Islet precursor cell (in vitro differentiated cells): ENCODE data around the gene NOS3.
"Not testable (repeated sequence)": the region's sequence is repeated elsewhere in the genome, so short reads cannot be mapped to it uniquely, and the experiment has no call there.

Experiments used
- DNase-seq: peaks from one replicate; pipeline ENCODE4 v3.0.0-alpha.2; 2018

Gene NOS3

DNA sequence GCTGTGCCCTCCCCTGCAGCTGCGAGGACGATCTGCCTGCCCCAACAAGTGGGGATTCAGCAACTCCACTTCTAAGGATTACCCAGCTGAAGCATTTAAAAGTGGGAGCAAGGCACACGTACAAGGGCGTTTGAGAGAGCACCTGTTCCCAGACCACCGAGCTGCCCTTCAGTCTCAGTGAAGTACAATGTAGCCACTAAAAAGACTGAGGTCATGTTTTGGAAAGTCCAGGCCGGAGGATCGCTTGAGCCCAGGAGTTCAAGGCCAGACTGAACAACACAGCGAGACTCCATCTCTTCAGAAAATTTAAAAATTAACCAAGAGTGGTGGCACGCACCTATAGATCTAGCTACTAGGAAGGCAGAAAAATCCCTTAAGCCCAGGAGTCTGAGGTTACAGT lies 14.7 kb downstream of the NOS3 start:
- no peak for DNase-seq

DNA sequence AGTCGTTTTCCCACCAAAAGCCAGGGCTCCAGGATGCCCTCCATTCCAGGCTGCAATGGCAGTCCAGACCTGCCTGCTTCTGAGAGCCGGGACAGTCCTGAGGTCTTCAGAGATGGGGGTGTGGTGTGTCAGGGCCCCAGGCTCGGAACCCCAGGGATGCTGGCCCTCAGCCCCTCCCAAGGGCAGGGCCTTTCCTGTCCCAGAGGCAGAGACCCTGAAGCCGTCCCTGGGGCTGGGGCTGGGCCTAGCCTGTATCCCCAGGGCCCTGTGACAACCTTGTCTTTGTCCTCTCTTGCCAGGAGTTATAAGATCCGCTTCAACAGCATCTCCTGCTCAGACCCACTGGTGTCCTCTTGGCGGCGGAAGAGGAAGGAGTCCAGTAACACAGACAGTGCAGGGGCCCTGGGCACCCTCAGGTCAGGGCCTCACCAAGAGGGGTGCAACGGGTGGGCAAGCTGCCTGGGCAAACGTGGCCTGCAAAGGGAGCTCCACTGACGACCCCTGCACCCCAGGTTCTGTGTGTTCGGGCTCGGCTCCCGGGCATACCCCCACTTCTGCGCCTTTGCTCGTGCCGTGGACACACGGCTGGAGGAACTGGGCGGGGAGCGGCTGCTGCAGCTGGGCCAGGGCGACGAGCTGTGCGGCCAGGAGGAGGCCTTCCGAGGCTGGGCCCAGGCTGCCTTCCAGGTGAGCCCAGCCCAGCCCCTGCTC lies 15.9 kb downstream of the NOS3 start:
- peak; percentile 51 for DNase-seq

DNA sequence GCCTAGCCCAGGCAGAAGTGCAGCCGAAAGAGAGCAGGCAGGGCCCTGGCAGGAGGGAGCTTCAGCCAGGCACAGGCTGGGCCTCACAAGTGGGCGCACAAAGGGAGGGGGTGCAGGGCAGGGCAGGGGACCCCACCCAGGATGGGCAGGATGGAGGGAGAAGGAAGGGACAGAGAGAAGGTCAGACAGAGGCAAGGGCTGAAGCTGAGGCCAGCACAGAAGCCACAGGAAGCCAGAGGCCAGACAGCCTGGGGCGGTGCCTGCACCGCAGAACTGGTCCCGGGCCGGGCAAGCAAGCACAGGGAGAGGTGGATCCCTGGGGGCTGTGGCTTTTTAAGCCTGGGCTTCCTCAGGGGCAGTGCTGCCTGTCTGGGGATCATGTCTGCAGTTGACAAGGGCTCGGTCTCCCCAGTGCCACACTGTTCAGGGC lies 16.7 kb downstream of the NOS3 start:
- peak; percentile 84 for DNase-seq

DNA sequence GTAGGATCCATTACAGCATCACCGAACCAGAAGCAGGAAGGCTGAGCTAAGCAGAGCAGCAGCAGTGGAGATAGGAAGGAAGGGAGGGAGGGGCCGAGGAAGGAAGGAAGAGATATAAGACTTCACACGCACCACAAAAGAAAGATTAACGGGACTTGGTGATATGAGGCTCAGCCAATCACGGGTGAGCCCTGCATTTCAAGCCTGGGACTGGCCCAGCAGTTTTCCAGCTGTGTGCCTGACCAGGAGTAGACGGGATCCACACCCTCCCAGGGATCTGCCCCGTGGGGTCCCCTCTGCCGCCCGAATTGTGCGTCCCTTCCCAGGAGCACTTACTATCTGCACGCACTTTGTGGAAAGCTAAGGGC lies 17.3 kb downstream of the NOS3 start:
- DNase-seq: peak; percentile 54

DNA sequence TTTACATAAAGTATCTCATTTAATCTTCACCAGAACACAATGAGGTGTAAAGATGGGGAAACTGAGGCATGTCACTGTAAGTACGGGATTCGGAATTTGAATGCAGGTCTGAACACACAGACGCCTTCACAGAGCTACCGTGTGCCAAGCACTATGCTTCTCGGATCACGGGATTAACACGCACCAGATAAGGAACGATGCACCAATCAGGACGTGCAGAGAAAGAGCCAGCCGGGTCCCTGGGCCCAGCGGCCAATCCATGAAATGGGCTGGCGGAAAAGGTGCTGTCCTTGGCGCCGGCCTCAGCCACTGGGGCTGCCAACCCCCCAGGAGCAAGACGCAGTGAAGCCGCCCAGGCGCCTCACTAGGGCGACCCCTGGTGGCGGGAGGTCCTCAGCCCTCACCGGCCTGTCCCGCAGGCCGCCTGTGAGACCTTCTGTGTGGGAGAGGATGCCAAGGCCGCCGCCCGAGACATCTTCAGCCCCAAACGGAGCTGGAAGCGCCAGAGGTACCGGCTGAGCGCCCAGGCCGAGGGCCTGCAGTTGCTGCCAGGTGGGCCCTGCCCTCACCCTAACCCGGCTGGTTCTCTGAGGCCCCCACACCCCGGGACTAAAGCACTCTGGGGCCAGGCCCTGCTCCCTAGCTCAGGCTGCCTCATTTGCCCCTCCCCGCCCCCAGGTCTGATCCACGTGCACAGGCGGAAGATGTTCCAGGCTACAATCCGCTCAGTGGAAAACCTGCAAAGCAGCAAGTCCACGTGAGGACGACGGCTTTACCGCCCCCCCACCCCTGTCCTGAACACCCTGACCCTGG lies 17.9 kb downstream of the NOS3 start:
- peak; percentile 87 for DNase-seq

DNA sequence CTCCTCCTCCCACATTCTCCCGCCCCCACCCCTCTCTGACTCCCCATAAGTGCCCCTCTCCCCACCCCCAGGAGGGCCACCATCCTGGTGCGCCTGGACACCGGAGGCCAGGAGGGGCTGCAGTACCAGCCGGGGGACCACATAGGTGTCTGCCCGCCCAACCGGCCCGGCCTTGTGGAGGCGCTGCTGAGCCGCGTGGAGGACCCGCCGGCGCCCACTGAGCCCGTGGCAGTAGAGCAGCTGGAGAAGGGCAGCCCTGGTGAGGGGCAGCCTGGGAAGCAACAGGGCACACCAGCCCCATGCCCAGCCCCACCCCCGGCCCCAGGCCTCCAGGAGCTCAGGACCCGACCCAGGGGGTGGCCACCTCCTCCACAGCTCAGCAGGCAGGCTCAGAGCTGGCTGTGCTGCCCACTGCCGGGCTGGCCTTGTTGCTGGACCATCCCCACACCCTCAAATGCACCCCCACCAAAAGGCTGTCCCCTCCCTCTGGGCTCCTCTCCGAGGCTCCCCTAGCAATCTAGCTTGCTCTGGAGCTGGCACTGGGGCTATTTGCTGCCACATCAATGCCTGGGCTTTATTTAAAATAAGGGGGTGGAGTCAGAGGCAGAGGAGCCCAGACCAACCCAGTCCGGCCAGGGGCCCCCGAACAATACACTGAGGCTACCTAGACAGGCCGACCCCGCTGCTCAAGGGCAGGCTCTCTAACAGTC lies 18.7 kb downstream of the NOS3 start:
- no peak for DNase-seq

DNA sequence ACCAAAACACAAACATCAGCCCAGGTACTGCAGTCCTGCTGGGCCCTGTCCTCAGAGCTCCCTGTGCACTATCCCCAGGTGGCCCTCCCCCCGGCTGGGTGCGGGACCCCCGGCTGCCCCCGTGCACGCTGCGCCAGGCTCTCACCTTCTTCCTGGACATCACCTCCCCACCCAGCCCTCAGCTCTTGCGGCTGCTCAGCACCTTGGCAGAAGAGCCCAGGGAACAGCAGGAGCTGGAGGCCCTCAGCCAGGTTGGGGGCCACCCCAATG lies 19.2 kb downstream of the NOS3 start:
- no peak for DNase-seq

DNA sequence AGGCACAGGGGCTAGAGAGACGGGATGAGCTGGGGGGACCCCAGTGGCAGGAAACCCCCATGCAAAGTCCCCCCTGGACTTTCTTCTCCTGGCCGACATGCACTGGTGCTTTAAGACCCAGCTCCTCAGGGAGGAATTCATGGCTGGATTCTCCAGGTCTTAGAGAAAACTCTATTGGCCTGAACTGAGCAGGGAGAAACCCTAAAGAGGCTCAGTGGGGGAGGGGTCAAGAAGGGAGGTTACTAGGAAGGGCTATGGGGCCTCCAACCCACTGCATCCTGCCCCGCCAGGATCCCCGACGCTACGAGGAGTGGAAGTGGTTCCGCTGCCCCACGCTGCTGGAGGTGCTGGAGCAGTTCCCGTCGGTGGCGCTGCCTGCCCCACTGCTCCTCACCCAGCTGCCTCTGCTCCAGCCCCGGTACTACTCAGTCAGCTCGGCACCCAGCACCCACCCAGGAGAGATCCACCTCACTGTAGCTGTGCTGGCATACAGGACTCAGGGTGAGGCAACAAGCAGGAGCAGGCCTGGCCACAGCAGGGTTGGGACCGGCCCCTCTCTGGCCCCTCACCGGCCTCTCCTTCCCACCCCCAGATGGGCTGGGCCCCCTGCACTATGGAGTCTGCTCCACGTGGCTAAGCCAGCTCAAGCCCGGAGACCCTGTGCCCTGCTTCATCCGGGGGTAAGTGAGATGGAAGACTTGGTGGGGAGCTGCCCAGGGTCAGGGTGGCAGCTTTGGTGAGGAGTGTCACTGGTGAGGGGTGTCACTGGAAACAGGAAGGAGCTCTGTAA lies 19.7 kb downstream of the NOS3 start:
- DNase-seq: peak; percentile 73

DNA sequence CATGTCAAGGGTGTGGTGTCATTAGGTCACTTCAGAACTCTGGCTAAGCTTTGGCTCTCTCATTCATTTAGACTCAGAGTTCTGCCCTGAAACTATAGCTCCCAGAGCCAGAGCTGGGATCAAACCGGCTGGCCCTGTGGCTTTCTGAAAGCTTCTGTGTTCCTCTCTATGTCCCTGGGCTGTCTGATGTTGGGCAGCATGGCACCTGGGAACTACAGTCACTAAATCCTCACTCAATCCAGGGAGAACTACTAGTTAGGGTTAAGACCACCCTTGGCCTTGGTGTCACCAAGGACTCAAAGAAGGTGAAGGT lies 20.2 kb downstream of the NOS3 start:
- DNase-seq: no peak

DNA sequence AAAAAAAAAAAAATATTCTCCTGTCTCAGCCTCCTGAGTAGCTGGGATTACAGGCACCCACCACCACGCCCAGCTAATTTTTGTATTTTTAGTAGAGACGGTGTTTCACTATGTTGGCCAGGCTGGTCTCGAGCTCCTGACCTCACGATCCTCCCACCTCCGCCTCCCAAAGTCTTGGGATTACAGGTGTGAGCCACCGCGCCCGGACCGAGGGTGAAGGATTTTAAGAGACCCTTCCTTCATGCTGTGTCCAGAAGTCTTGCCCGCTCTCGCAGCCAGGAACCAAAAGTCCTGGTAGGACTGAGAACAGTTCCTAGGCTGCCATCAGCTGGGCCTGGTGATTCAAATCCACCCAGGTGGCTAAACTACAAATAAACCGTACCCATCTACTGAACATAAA lies 20.8 kb downstream of the NOS3 start:
- not testable (repeated sequence) for DNase-seq

DNA sequence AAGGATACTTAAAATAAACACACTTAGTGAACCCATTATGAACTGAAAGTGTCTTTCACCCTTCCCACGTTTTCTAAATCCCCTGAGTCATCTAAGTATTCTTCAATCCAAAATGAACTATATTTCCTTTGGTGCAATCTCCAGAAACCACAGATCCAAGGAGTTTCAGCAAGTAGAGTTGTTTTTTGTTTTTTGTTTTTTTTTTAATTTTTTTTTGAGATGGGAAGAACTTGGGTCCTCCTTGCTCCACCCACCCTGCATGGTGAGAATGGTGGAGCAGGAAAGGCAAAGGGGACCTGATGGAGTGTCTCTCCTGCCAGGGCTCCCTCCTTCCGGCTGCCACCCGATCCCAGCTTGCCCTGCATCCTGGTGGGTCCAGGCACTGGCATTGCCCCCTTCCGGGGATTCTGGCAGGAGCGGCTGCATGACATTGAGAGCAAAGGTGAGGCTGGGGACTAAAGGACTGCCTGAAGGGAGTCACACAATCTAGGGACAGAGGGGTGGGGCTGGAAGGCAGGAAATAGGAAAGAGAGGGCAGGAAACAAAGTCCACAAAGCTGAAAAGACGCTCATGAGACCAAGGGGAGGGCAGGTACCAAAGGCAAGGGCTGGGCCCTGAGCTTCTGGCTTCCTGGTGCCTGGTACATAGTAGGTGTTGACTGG lies 21.3 kb downstream of the NOS3 start:
- DNase-seq: no peak

DNA sequence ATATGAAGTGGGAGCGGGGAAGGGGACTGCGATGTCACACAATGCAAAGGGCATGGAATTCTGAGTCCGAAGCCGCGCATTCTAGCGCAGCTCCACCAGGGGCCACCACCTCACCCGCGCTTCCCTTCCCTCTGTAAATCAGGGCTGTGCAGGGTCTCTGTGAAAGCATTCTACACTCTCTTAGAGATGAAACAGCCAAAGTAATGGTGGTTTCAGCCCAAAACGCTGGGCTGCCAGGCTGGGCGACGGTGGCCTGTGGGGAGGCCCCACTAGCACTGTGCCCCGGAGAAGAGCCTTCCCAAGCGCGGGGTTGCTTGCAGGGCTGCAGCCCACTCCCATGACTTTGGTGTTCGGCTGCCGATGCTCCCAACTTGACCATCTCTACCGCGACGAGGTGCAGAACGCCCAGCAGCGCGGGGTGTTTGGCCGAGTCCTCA lies 22.1 kb downstream of the NOS3 start:
- DNase-seq: peak; percentile 84

DNA sequence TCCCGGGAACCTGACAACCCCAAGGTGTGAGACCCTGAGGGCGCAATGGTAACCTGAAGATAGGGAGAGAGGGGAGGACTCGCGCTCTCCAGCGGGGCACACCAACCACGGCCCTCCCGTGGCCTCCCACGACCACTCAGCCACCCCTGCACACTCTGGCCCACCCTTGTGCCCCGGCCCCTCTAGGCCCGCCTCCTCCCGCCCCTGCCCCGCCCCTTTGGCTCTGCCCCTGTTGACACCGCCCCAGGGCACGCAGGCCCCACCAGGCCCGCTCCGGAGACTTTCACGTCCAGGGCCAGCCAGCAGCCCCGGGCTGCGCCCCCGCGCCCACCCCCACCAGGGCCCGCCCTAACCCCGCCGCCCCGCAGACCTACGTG lies 22.5 kb downstream of the NOS3 start:
- no peak for DNase-seq

DNA sequence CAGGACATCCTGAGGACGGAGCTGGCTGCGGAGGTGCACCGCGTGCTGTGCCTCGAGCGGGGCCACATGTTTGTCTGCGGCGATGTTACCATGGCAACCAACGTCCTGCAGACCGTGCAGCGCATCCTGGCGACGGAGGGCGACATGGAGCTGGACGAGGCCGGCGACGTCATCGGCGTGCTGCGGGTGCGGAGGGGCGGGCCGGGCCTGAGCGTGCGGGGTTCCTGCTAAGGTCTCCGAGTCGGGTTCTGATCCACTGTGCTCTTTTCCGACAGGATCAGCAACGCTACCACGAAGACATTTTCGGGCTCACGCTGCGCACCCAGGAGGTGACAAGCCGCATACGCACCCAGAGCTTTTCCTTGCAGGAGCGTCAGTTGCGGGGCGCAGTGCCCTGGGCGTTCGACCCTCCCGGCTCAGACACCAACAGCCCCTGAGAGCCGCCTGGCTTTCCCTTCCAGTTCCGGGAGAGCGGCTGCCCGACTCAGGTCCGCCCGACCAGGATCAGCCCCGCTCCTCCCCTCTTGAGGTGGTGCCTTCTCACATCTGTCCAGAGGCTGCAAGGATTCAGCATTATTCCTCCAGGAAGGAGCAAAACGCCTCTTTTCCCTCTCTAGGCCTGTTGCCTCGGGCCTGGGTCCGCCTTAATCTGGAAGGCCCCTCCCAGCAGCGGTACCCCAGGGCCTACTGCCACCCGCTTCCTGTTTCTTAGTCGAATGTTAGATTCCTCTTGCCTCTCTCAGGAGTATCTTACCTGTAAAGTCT lies 23.1 kb downstream of the NOS3 start:
- peak; percentile 85 for DNase-seq

DNA sequence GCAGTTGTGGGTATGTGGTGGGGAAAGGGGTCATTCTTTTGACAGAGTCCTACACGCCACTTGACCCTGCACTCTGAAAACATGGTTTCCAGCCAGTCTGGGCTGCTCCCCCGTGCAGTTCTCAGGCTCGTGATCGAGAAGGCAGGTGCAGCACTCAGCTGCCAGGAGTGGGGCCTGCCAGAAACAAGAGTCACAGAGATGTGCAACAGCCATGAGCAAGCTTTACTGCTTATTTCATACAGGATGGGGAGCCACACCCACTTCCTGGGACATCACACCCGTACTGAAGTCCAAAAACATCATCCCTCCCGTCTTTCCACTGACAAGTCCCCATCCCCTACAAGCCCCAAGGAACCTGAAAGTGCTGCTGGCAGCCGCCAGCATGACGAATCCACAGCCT lies 24.1 kb downstream of the NOS3 start:
- DNase-seq: no peak

DNA sequence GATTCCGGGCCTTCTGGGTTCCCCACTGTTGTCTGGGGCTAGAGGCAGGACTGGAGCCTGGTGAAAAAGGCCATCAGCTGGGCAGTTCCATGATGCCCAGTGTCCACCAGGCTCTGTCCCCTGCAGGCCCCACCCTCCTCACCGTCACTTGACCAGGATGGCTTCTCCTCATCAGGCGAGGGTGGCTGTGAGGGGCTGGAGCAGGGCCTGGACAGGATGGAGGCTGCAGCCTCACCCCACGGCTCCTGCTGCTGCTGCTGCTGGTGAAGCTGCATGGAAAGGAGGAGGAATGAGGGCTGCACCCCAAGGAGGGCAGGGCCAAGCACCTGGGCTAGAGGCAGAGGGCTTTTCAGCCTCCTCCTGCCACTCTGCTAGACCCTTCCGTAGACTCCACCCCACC lies 25.1 kb downstream of the NOS3 start:
- no peak for DNase-seq

DNA sequence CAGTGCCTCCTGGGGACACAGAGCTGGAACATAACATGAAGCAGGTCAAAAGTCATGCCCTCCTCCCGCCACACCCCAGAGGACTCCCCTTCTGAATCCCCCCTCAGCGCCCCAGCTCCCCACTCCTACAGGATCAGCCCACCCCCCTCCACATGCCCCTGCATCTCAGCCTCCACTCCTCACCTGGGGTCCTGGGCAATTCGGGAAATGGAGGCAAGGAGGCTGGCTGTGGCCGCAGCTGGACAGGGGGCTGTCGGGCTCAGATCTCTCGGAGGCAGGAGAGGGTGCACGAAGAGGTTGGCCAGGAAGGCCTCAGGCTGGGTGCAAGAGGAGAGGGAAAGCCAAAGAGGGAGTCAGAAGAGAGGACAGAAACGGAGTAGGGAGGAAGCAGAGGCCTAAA lies 25.7 kb downstream of the NOS3 start:
- DNase-seq: no peak

DNA sequence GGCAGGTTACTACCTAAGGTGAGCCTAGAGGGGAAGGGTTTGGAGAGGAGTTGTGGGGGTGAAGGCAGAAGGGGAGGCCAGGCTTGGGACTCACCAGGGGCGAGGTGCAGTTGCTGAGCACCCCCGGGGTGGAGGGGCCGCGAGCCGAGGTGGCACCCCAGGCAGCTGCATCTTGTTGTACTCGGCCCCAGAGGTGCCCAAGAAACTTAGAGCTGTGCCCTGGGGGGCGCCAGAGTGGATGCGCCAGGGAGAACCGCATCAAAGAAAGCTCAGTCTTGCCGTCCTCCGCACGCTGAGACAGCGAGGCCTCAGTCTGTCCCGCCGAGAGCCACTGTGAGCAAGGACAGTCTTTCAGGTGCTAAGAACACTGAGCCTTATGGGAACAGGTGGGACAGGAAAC lies 26.1 kb downstream of the NOS3 start:
- no peak for DNase-seq

DNA sequence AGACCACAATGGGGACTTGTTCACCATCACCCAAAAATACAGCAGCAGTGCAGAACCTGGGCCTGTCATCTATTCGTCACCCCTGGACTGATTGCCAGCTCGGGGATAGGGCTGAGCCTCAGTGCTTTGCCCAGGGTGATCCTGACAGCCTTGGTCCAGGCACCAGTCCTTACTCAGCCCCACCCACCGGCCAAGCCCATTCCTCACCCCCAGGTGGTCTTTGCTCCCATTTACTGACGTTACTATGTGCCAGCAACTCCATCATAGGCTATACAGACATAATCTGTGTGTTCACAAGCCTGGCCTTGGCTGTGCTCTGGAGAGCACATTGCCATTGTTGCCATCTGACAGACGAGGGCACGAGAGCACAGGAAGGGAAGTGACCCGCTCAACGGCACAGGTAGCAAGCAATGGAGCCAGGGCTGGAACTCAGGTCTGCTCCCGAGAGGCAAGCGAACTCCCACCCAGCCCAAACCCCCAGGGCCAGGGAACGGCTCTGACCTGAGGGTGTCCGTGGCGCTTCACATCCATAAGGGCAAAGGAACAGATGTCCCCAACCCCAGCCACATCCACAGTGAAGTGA lies 26.6 kb downstream of the NOS3 start:
- no peak for DNase-seq

DNA sequence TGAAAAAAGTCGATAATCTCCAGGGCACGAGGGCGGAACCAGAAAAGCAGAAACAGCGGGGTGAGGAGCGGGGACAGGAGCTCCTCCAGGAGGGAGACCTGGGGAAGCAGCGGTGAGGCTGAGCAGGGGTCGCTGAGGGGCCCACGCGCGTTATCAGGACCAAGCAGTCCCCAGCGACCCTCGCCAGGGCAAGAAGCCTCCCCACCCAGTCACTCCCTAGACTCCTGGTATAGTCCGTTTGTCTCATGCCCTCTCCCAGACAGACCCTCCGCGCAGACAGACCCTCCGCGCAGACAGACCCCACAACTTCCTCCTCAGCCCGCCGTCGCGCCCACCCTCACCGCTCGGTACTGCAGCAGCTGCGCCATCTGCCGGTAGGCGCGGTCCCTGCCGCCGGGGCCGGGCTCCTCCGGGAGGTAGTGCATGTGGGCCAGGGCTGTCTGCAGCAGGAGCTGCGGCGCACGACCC lies 27.2 kb downstream of the NOS3 start:
- peak; percentile 92 for DNase-seq

DNA sequence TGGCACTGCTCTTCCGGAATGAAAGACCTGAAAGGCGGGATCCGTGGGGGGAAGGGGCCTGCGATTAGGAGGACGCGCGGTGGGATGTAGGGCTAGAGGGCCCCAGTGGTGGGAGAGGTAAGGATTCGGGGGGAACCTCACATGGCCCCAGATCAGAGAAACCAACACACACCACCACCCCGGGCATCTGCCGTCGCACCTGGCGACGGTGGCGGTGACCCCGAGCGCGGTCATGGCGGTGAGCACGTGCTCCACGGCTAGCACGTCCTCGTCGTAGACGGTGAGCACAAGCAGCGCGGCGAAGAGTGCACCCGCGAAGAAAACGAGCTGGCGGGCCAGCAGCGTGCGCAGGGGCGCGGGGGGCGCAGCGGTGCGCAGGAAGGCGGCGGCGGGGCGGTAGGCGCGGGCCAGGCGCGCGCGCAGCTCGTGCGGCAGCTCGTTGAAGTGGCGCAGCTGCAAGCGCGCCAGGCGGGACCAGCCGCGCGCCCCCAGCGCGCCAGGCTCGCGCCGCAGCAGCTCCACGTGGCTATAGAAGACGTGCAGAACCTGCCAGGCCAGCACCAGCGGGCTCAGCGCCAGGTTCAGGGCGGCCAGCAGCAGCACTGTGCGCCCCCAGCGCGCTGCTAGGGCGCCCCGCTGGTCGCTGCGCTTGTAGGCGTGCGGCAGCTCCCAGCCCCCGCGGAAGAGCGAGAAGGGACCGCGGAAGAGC lies 27.8 kb downstream of the NOS3 start:
- DNase-seq: no peak
